HG03575 (cell line): Measurements from ENCODE around the gene NHP2.
A peak's percentile ranks its signal among the peaks of the same experiment; 100 is the strongest.
"Not testable (repeated sequence)": the region's sequence is repeated elsewhere in the genome, so short reads cannot be mapped to it uniquely, and the experiment has no call there.

Experiments used
- ATAC-seq: cut with Tn5 transposase; IDR thresholded peaks from one replicate; pipeline ENCODE4 v1.9.1; 2021; ENCODE audit not compliant: unreplicated experiment, insufficient number of reproducible peaks, low FRiP score; ENCODE audit errors: extremely low read depth

NHP2 gene

GRCh38 chr5:178142642-178143041 is 11.0 kb downstream of the NHP2 start:
- ATAC-seq, result no peak

GRCh38 chr5:178141550-178141949 is 12.1 kb downstream of the NHP2 start:
- ATAC-seq, result no peak

DNA sequence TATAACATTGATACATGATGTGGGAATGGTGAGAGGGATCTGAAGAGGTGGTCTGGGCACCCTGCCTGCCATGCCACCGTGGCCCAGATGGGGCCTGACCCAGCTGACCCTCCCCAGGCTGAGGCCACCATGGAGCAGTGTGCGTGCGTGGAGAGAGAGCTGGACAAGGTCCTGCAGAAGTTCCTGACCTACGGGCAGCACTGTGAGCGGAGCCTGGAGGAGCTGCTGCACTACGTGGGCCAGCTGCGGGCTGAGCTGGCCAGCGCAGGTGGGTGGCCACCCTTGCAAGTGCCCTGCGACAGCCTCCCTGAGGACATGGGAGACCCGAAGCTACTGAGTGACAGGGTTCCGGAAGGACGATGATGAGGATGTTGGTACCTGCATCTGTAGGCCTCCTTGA is 15.7 kb downstream of the NHP2 start:
- no peak for ATAC-seq

DNA sequence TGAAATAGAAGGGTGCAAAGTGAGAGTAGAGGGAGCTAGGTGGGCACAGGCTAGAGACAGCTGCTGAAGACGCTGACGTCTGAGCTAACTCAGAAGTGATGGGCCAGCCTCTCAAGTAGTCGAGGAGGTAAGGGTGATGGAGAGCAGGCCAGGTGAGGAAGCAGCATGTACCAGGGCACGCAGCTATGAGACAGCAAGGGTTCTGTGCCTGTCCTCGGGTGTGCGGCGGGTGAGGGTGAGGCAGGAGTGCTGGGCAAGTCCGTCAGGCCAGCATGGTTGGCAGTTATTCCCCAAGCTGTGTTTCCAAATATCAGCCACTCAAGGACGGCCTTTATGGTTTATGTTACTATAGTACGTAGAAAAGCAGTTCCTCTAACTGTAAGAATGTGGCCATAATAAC is 16.7 kb downstream of the NHP2 start:
- ATAC-seq, result no peak

DNA sequence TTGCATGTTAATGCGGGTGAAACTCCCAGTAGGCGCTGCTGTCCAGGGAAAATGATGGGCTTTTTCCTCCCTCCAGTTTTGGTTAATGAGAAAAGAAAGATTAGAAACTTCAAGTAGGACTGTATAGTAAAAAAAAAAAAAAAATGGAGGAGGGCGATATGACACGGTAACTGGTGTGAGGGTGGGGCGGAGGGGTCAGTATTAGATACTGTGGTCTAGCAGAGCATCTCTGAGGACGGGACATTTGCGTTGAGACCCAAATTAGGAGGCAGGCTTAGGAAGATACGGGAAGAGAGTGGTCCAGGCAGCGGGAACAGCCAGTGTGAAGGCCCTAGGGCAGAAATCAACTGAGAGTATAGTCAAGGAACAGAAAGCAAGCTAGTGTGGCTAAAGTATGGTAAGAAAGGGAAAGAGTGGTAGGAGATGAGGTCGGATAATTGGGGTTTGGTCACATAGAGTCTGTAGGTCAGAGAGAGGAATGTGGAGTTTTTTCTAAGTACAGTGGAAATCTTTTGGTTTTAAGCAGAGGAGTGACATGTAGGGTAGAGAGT is 22.2 kb downstream of the NHP2 start:
- no peak for ATAC-seq

DNA sequence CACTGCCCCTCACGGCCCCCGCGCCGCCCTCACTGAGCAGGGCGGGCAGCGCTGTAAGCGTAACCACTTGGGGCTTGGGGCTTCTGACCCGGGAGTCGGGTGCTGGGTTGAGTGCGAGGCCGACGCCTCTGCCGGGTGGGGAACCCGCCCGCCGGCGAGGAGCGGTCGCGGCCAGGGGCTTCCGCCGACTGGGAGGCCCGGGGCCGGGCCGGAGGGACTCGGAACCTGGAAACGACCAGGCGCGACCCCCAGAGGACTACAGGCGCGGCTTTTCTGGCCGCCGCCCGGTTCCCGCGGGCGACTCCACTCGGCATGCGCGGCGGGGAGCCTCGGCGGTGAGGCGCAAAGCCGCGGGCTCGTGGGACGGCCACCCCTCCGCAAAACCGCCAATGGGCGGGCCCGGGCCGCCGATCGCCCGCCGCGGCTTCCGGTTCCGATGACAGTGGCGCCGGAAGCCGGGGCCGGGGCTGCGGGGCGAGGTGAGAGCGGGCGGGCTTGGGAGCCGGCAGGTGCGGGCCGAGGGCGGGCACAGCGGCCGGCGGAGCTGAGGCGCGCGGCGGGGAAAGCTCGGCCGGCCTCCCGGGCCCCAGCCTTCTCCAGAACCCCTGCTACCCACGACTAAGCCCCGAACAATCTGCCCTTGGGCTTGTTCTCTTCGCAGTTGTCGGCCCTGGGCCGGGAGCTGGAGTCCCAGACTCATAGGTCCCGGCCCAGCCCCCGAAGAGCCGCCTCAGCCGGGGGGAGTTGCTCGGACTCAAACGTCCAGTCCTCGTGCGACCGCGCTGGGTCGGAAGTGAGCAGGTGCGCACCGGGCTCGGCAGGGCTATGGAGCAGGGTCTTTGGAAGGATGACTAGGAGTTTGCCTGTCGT is 22.9 kb downstream of the NHP2 start, which contains the start of gene RMND5B:
RMND5B (plus strand) TSS at position 439 of the 870 bp plus-strand sequence. CDS start 7,106 bp downstream, outside the sequence.
- ATAC-seq, result no peak

- not testable (repeated sequence) for ATAC-seq
These were observed 23.5 kb downstream of the NHP2 start for GRCh38 chr5:178130234-178130575.

DNA sequence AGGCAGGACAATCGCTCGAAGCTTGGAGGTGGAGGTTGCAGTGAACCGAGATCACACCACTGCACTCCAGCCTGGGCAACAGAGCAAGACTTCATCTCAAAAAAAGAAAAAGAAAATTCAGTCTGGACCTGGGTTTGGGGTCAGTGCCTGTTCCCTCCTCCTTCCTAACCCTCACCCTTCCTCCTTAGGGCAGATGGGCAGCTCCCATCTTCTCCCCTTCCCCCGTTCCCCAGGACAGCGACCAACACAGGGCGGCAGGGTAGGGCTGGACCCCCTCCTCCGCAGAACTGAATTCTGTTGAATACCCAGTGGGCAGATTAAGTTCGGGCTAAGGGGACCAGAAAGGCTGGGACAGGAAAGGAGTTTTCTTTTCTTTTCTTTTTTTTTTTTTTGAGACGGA is 24.4 kb downstream of the NHP2 start:
- ATAC-seq, result no peak

DNA sequence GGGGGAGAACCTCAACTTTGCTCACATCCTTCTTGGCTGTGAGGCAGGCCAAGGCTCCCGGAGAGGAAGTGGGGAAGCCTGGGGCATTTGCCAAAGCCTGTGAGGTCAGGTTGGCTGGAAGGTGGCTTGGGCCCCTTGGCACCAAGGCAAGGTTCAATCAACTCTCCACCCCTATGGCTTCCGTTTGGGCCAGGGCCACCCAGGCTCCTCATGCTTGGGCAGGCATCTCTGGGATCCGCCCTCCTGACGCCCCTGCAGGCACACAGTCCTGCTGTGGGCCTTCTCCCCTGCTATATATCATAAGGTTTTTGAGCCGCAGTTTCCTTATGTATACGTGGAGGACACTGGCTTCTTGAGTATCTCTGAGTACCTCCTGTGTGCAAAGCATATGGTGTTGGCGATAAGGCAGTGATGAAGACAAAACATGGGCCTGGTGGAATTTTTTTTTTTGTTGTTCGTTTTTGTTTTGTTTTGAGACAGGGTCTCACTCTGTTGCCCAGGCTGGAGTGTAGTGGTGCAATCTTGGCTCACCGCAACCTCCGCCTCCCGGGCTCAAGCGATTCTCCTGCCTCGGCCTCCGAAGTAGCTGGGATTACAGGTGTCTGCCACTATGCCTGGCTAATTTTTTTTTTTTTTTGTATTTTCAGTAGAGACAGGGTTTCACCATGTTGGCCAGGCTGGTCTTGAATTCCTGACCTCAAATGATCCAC is 26.2 kb downstream of the NHP2 start:
- not testable (repeated sequence) for ATAC-seq

DNA sequence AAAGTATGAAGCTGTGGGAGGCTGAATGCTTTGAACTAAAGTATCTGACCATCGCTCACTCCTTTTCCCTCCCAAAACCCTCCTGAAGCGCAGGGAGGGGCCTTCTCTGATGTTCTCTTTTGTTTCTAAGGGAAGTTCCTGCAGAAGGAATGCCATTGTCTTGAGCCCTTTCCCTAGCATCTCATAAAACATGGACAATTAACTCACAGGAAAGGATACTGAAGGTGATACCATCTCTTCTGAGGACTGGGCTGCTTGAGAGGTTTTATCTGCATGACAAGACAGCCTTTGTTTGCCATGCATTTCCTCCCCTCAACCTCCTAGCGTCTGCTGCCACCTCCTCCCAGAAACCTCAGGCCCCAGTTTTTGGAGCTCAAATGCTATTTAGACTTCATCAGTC is 27.1 kb downstream of the NHP2 start:
- ATAC-seq, result no peak

DNA sequence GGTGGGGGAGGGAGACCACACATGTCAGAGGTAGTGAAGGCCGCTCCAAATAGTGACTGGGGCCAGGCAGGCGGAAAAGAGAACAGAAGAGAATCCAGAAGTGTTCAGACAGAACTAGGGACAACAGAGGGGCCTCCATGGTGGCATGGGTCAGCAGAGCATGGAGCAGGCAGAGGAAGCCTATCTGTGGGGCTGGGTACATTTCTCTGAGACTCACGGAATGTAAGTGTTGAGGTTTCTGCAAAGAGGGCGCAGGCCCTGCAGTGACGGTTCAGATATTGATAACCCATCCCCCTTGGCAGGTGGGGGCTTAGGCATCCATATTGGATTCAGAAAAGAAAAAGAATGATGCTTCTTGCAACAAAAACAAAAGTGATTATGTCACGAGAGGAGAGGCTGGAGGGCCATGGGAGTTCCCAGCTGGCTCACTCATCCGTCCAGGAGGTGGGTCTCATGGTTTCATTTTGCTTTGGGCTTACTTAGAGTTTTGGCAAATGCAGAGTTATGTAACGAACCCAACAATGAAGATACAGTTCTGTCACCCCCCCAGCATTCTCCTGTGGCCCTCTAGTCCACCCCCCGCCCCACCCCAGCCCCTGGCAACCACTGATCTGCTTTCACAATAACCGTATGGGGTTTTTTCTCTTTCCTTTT is 28.3 kb downstream of the NHP2 start:
- no peak for ATAC-seq

DNA sequence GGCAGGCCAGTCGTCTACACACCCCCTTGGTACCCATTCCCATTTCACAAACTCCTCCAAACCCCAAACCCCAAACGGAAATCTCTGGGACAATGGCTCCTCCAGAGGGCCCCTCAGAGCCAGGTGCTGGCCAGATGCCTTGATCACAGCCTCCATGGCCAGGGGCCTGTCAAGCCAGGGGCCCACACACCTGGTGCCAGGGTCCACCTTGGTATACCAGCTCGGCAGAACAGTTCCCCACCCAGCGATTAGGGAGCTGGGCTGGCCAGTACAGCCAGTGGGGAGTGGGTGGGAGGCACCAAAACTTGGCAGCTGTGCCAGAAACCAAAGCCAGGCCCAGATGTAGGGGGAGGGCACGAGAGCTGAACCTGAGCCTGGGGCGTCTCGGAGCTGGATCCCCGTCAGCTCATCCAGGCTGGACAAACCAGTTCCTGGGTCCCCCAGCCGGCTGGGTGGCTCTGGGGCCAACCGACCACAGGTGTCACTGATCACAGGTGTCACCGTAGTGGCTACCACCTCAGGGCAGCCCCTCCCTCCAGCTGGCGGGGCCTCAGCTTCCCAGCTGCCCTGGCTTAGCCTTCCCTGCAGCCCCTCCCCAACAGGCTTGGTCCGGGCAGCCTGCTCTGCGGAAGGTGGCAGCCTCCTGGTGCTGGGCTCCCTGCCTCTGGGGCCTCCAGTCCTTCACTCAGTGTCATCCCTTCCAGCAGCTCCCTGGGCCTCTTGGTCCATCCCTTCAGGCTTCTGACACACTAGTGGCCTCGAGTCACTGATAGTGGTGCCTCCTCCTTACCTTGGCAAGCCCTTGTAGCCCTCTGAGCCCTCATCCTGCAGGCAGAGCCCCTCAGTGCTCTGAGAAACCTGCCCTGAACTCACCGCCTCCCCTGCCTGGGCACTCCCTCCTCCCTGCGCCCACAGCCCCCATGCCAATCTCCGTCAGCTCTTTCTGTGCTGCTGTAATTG is 29.4 kb downstream of the NHP2 start:
- no peak for ATAC-seq

- ATAC-seq, result no peak
These were observed 30.4 kb downstream of the NHP2 start for GRCh38 chr5:178123094-178123965.

- ATAC-seq, result no peak
These were observed 31.3 kb downstream of the NHP2 start for GRCh38 chr5:178122346-178122745.

DNA sequence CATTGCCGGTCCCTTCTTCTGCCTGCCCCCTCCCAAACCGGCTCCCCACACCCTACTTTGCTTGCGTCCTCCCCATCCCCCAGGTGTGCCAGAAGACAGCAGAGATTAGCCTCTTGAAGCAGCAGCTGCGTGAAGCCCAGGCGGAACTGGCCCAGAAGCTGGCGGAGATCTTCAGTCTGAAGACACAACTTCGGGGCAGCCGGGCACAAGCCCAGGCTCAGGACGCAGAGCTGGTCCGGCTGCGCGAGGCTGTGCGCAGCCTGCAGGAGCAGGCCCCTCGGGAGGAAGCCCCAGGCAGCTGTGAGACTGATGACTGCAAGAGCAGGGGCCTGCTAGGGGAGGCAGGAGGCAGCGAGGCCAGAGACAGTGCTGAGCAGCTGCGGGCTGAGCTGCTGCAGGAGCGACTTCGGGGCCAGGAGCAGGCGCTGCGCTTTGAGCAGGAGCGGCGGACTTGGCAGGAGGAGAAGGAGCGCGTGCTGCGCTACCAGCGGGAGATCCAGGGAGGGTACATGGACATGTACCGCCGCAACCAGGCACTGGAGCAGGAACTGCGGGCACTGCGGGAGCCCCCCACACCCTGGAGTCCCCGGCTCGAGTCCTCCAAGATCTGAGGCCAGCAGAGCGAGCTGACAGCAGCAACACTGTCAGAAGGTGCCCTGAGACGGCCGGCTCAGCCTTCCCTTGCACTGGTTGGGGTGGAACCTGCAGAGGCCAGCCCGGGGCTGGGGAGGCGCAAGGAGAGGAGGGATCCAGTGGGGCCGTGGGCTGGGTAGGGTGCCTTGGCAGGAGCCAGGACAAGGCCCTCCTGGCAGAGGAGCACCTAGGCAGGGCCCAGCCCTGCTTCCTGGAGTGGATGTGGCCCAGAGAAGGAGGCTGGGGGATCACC is 32.1 kb downstream of the NHP2 start:
- no peak for ATAC-seq

DNA sequence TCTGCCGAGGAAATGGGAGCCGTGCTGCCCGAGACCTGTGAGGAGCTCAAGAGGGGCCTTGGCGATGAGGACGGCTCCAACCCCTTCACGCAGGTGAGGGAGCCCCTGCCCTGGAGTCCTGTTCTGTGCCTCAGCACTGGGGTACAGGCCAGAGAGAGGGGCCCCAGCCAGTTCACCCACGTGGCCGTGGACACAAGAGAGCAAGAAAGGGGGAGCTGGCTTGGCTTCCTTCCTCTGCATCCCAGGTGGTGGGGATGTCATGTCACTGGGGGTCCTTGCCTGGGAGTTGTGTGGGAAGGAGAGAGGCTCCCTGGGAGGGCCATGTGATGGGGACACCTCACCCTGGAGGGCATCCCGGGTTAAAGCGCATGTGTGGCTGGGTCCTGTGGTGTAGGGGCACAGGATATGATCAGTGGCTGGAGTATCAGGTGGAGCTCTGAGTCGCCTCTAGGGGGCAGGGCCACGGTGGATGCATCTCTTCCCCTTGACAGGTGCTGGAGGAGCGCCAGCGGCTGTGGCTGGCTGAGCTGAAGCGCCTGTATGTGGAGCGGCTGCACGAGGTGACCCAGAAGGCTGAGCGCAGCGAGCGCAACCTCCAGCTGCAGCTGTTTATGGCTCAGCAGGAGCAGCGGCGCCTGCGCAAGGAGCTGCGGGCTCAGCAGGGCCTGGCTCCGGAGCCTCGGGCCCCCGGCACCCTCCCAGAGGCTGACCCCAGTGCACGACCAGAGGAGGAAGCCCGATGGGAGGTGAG is 32.9 kb downstream of the NHP2 start:
- peak; percentile 67 for ATAC-seq
